GM12873 (cell line): ENCODE results near the gene NPPA.
A peak's percentile ranks its signal among the peaks of the same experiment; 100 is the strongest.

Experiments
- TF ChIP-seq, protein P1 (sequence below): IDR thresholded peaks from 2 replicates; pipeline ENCODE4 v1.5.1; 2012; ENCODE audit warnings: low read depth, mild to moderate bottlenecking, moderate library complexity, low read length, control low read depth; ENCODE audit not compliant: insufficient read depth; ENCODE audit errors: missing control alignments

NPPA gene

DNA sequence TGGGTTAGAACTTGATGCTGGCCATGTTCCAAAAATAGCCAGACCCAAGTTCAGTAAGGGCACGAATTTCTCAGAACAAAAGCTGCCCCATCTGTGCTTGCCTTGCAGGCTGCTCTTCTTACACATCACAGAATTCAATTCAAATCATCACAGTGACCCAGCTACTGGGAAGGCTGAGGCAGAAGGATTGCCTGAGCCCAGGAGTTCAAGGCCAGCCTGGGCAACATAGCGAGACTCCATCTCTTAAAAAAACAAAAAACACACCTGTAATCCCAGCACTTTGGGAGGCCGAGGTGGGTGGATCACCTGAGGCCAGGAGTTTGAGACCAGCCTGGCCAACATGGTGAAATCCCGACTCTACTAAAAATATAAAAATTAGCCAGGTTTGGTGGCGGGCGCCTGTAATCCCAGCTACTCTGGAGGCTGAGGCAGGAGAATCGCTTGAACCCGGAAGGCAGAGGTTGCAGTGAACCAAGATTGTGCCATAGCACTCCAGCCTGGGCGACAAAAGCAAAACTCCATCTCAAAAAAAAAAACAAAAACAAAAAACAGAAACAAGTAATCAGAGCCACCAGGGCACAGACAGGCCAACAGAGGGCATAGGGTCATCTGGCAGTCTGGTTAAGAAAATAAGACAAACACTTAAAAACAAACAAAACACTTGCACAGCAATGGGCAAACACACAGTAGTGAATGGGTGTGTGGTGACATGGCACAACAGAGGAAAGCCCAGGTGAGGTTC lies 43.5 kb downstream of the NPPA start:
- TF ChIP-seq, protein P1, sequence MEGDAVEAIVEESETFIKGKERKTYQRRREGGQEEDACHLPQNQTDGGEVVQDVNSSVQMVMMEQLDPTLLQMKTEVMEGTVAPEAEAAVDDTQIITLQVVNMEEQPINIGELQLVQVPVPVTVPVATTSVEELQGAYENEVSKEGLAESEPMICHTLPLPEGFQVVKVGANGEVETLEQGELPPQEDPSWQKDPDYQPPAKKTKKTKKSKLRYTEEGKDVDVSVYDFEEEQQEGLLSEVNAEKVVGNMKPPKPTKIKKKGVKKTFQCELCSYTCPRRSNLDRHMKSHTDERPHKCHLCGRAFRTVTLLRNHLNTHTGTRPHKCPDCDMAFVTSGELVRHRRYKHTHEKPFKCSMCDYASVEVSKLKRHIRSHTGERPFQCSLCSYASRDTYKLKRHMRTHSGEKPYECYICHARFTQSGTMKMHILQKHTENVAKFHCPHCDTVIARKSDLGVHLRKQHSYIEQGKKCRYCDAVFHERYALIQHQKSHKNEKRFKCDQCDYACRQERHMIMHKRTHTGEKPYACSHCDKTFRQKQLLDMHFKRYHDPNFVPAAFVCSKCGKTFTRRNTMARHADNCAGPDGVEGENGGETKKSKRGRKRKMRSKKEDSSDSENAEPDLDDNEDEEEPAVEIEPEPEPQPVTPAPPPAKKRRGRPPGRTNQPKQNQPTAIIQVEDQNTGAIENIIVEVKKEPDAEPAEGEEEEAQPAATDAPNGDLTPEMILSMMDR, result peak; percentile 6

DNA sequence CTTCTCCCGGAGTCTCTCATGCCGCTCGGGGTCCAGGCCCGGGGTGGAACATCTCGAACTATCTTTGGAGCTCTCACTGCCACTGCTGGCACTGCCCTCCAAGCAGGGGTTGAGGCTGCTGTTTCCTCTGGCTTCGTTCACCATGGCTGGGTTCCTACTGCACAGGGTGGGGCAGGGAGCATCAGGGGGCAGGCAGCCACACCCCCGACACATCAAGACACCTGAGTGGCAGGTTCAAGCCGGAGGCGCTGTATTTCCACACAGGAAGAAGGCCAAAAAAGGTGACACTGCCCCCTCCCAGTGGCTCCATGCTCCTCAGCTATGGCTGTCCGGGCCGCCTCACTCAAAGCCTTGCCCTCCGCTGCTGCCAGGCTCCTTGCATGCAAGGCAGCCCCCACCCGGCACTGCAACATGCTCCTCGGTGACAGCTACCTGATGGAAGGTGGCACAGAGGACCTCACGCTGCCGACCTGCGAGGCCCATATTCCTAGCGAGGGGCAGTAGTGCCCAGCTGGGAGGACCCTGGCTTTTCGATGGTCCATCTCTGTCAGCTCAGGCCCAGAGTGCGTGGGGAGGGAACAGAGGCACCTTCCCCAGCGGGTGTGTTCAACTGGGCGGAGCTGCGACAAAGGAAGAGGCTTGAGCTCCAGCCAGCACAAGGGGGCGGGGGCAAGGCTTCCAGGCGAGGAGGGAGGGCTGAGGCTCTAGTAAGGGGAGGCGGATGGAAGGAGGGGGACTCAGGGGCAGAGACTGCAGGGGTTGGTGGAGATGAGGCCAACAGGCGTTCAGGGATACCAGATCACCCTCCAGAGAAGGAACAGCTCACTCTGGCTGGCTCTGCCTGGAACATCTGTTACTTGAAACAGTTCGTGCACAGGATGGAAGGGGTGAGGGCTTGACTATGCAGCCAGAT lies 44.4 kb downstream of the NPPA start:
- TF ChIP-seq, protein P1, result no peak

DNA sequence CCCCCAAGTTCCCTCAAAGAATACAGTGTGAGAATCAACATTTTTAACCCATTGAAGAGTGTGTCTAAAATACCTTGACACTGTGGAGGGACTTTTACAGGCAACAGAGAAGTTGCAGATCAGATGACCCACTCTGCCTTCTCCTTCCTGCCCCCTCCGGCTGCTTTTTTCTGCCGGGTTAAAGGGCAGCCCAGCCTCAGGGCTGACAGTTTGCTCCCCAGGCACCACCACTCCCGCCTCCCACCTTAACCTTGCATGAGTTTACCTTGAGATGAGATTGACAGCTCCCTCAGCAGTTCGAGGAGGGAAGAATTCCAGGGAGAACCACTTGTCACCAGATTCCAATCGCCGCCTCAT lies 45.0 kb downstream of the NPPA start:
- TF ChIP-seq, protein P1, result no peak

DNA sequence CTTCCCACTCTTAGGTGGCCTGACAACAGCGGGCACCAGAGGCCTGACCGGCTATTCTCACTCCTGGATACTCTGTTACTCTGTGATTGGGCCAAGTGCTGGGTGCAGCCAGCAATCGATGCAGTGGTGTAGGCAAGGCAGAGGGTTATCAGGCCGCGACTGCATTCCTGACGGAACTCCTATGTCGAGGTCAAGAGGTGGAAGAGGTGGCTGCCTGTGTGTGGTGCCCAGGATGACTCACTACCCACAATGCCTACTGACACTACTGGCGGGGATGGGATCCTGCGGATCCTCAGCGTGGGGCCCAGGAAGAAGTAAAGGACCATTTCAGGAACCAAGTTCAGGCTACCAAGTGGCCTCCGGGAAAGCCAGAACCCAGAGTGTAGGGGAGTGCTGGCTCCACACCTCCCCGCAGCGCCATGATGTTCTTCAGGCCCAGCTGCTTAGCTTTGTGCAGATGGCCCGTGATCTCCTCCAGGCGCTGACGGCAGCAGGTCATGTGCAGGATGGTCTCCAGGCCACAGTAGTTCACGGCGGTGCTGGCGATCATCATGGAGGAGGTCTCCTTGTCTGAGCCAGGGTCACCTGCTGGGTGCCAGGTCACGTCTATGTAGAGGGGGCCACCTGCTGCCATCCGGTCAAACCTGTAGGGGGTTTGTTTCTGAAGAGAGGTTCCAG lies 46.7 kb downstream of the NPPA start:
- TF ChIP-seq, protein P1, result no peak

DNA sequence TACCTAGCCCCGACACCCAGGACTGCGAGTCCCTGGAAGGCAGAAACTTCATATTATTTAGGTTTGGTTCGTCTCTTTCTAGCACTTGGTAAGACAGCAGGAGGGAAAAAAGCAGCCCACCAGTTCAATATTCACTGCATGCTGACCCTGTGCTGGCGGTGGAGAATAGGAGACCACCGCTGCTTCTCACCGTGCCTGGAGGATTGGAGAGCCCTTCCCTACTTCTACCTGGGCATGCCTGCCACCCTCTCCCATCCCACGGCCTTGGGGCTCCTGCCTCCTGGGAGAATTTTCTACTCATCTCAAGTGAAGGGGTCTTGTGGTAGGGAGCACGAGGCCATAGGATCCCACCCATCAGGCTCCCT lies 47.2 kb downstream of the NPPA start:
- TF ChIP-seq, protein P1, result no peak

DNA sequence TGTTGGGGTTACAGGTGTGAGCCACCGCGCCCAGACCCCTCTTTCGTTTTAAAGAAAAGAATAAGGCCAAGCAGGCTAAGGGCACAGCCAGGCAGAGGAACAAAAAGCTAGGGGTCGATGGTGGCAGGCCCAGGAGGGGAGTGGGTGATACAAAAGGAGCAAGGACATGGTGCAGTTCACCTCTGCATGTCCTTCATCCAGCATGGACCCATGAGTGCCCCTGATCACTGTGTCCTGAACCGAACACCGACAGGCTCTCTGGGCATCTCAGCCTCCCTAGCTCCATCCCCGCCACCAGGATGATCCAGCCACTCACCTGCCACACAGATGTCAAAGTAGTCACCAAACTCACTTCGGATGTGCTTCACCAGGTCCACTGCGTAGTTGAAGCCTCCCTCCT lies 47.7 kb downstream of the NPPA start:
- TF ChIP-seq, protein P1, result no peak

DNA sequence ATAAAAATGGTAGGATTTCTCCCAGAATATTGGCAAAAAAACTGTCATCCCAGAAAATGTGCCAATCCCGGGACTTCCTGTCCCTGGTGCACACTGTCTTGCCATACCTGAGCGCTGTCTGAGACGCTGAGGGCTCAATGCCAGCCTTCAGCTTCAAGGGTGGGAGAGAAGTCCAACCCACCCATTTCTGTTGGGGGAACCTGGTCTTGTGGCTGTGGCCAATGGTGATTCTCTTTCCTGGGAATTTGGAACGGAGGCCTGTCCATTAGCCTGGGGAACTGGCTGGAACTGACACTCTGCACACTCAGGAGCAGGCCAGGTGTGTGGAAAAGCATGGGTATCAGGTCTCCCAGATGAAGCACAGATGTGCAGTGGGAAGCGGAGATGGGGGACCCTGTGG lies 48.5 kb downstream of the NPPA start:
- TF ChIP-seq, protein P1, result no peak
